CD1c-positive myeloid dendritic cell (primary cell): ENCODE results near the gene ROGDI.
A peak's percentile ranks its signal among the peaks of the same experiment; 100 is the strongest.

Experiments
- DNase-seq: peaks from one replicate; pipeline ENCODE4 v3.0.0-alpha.2; 2016; ENCODE audit errors: extremely low spot score

The ROGDI gene, protein sequence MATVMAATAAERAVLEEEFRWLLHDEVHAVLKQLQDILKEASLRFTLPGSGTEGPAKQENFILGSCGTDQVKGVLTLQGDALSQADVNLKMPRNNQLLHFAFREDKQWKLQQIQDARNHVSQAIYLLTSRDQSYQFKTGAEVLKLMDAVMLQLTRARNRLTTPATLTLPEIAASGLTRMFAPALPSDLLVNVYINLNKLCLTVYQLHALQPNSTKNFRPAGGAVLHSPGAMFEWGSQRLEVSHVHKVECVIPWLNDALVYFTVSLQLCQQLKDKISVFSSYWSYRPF

DNA sequence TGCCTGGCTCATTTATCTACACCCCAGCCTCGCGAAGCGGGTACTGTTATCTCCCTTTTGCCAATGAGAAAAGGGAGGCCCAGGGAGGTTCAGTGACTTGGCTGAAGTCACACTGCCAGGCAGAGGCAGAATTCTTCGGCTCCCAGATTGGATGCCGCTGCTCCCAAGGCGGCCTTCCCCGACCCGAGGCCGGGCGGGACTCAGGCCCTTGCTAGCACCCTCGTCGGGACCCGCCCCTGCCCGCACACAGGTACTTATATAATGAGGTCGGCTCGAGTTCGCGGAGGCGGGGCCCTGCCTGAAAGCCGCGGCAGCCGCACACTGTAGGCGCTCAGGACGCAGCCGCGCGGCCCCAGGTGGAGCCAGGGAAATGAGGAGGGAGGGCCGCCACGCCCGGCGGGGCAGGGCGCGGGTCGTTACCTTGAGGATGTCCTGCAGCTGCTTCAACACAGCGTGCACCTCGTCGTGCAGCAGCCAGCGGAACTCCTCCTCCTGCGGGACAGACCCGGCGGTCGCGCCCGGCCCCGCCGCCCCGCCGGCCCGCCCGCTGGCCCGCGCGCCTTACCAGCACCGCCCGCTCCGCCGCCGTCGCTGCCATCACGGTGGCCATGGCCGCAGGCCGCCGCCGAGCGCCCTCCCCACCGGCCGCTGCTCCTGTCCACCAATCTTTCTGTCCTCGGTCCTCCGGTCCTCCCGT is at the start of gene ROGDI:
Gene ROGDI, minus strand, starts transcription at position 672 of the 697 bp plus-strand sequence. Its CDS starts 62 bp downstream, at position 610.
- DNase-seq = peak; percentile 69

DNA sequence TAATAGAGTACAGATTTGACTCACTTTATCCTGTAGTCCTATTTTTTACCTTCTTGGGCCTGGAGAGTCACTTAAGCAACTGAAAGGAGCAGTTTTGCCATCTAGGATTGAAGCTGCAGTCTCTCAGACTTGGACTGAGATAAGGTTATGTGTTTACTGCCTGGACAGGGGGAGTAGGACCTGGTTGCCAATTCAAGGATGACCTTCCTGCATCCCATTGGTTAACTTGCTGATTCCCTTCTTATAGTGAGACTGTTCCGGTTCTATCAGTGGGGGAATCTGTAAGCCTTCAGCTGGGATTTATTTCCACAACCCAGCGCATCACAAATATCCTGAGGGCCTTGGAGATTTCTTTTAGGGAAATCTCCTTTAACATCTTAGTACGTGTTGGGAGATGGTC is 47.8 kb upstream of the ROGDI start:
- DNase-seq = no peak

DNA sequence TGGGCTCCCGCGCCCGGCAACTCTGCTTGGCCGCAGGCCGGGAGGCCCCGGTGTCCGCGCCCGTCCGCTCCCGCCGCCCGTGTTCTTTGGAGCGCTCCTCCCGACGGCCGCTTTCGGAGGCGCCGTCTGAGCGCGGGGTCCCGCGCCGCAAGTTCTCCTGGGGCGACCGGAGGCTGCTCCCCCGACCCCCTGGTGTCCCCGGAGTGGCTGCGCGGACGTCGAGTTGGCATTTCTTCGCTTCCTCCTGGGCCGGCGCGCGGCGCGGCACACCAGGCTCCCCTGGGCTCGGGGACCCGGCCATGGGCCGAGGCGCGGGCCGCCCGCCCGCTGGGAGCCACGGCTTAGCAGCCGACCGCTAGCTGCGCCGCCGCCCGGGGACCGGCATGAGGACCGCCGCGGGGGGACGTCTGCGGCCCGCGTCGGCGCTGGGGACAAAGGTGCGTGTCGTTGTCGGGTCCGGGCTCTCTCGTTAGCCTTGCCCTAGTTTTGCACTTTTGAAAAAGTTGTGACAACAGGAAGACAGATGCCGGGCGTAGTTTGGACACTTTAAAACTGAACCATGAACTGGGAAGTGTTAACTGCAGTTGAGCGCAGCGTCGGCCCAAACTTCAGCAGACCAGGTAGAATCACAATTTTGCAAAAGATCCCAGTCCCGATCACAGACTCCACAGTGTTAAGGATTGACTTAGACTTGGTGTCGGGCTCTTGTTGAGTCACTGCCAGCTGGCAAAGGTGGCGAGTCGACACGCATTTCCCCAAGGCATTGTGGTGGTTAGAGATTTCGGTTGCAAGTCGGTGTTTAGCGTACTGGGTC is 45.5 kb upstream of the ROGDI start:
- peak; percentile 48 for DNase-seq

DNA sequence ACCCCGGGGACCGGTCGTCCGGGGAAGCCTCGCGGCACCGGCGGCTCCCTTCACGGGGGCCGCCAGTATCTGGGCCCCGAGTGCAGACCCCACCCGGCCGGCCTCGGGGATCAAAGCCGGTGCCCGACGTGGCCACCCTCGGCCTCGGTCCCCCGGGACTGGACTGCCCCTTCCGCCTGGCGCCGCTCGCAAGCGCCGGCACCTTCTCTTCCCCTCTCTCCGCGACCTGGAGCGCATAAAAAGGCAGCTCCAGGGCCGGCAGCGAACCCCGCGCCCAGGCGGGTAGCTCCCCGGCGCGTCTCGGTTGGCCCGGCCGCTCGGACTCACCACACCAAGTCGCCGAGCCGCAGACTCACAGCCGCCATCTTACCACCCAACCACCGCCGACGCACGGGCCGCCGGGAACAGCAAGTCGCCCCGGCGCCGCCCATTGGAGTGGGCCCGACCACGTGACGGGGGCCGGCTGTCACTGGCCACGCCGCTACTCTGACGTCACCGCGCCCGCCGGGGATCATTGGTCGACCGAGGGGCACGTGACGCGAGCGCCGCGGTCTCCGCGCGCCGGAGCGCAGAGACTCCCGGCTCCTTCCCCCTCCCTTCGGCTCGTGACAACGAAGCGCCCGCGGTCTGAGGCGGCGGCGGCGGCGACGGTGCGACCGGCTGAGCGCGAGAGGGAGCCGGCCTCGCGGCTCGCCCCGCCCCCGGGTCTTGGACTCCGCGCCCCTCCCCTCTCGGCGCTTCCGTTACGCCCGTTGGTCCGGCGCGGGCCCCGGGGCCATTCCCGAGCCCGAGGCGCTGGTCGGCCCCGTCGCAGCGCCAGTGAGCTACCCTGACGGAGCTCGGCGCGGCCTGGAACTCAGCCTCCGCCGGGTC is 44.7 kb upstream of the ROGDI start, which contains the start of the genes GLYR1 and UBN1:
Gene GLYR1, minus strand, starts transcription at position 388 of the 873 bp plus-strand sequence. Its CDS starts 23 bp downstream, at position 365.
Gene UBN1, plus strand, starts transcription at position 581 of the 873 bp plus-strand sequence. CDS start 5,437 bp downstream, outside the sequence.
- peak; percentile 100 for DNase-seq

DNA sequence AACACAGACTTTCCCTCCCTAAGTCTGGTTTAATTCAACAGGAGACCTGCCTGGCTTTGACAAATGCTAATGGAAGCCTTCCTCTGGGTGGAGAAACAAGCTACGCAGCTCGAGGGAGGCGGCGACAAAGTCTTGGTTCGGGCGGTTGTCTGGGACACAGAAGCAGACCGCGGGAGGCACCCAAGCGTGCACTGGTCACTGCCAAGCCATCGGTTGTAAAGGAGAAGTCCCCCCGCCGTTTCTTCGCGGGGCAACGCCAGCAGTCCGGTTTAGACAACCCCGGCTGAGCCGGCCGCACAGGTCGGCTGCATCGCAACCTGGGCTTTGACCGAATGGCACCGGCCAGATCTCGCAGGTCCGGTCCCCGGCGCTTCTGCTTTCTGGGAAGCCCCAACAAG is 44.1 kb upstream of the ROGDI start:
- DNase-seq = peak; percentile 75

DNA sequence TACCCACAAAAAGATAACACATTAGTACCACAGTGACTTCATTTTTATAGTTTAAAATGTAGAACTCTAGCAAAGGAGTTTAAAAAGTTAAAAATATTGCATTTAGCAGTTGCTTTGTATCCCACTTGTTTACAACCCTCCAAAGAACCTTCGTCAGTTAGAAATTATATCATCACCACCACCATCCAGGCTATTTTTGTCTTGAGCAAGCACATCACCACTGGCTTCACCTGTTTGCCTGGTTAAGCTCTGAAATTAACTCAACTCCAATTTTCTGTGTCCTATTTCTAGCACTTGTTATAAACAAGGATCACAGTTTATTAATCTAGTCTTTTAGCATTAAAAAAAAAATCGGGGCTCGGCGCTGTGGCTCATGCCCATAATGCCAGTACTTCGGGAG is 38.6 kb upstream of the ROGDI start:
- no peak for DNase-seq

DNA sequence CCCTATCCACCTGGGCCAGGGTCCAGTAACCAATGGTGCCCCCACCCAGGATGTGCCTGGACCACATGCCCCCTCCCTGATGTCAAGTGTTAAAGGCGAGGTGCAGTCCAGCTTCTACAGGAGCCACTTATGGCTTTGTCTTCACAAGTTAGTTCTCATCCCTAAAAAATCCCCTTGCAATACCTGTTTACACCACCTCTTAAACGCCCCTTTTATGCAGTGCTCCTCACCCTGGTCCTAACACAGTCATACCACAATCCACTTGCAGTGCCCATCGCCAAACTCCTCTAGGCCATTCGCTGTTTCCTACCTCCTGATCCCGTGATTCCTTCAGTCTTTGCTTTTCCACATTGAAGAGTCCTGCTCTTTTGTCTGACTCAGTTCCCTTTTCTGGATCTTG is 37.5 kb upstream of the ROGDI start:
- DNase-seq = no peak

DNA sequence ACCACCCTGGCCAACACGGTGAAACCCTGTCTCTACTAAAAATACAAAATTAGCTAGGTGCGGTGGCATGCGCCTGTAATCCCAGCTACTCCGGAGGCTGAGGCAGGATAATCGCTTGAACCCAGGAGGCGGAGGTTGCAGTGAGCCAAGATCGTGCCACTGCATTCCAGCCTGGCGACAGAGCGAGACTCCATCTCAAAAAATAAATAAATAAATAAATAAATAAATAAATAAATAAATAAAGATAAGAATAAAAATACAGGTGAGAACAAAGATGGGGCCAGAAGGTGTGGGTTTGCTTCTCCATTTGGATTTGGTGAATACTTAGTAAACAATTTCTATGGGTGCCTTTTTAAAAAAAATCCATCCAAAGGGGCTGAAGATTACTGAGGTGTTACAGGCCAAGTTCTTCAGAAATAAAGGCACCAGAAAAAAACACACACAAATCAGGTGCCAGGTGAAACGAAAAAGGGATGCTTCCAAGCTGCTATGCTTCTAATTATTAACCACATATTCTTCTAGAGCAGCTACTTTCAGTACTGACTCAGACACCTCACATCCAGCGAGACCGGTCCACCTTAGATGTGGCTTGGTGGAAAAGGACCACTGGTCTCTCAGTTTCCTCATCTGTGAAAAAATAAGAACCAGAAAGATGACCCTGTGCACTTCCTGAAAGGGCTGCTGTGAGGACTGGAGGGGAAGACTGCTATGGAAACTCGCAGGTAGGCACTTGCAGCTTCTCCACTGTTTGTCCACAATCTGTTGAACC is 35.5 kb upstream of the ROGDI start:
- DNase-seq = no peak

DNA sequence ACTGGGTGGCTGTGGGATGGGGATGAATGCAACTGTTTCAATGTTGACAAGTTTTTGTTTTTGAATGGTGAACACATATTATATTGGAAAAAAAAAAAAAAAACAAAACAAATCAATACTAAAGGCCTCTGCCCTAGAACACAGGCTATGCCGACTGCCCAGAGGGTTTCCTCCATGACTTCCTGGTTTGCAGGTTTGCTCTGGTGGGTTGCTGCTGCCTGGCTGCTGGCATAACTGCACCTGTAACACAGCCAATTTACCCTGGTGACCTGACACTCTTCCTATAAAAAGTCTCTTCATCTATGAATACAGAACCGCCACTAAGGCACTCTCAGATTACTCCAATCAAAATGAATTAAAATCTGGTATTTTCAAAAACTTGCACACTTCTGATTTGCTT is 34.3 kb upstream of the ROGDI start:
- DNase-seq = no peak

DNA sequence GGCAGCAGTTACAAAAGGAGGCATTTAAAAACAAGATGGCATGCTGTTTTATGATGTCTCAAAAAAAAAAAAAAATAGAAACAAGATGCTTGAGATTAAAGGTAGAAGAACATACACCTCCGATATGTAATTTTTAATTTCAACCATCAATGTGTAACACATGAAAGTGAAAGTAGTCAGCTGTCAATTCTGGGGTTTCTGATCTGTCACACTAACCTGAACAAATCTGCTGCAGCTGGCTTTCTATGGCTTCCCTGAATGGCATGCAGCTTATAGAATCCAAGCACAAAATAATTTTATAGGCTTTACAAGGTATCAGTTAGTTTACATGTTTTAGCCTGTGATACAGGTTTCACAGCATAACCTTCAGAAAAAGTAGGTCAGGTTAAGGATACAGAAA is 31.2 kb upstream of the ROGDI start:
- DNase-seq = no peak

DNA sequence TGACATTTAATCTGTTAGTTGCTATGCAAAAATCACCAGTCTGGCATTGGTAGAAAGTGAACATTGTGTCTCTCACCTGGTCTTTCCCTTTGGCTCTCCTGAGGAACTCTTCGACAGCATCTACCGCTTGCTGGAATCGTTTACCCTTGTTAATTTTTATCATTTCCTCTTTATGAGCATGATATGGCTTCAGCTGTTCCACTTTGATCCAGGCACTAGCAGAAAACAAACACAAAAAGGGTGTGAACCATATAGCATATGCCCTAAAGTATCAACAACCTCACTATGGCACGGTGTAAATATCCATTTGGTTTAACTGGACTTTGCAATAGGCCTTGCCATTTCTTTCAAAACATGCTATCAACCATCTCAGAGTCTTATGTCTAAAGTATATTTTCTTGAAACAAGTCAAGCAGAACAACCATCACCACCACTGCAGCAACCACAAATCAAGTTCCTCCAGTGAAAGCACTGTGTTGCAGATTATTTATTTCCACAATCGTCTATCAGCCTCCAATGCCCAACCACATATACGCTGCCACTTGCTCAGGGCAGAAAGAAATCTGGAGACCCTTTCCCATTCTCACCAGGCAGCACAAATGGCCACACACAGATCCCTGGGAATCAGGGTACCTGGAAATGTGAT is 30.4 kb upstream of the ROGDI start:
- no peak for DNase-seq

DNA sequence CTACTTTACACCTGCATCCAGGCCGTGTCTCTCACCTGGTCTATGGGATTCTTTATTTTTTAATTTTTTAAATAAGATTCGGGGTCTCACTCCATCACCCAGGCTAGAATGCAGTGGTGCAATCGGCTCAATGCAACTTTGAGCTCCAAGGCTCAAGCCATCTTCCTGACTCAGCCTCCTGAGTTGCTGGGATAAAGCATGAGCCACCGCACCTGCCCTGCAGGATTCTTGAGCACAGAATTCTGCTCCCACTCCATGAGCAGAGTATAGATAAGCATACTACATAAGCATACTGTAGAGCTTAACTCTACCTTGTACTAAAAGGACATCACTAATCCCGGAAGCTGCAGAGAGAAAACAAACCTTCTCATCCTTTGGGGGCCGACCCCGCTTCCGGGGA is 29.2 kb upstream of the ROGDI start:
- no peak for DNase-seq

DNA sequence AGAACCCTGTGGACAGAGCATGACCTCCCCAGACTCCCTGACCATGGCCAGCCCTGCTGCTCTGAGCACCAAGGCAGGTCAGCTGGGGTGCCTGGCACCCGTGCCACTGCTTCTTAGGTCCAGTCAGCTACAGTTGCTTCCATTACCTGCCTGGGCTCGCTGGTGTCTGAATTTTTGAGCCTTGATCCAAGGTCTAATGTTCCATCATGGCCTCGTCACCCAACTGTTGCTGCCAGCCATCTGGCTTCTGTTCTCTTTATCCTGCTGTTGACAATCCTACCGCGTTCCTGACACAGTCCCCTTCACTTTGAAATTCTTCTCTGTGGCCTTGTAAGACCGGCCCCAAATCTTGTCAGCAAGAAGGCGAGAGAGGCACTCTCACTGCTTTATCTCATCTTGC is 28.0 kb upstream of the ROGDI start:
- DNase-seq = no peak

DNA sequence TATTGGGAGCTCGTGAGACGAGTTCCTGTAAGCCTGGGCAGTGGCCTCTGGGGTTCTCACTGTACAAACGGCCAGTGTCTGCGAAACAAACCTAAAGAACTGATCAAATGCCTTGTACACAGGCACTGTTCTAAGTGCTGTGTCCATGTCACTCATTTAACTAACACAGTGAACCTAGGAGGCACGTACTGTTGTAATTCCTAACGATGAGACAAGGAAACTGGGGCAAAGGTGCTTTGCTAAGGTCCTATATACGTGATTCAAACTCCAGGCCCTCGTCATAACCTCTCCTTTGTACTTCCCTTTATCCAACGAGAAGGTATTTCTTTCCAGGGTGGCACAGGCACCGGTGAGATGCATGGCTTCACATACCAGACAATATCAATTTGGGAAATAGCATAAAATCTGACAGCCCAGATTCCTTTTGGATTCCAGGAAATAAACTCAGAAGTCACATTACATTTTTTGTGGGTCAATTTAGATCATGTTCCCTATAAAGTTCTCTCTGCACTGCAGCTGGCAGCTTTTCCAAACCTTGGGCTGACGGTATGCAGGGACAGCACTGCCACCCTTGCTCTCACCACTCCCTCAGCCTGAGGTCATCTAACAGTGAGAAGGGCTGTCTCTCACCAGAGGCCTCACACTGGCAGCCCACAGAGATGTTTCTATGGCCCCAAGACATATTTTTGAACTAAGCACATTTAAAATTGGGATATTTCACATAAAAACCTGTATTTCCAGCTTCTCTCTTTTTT is 26.3 kb upstream of the ROGDI start:
- DNase-seq = no peak

DNA sequence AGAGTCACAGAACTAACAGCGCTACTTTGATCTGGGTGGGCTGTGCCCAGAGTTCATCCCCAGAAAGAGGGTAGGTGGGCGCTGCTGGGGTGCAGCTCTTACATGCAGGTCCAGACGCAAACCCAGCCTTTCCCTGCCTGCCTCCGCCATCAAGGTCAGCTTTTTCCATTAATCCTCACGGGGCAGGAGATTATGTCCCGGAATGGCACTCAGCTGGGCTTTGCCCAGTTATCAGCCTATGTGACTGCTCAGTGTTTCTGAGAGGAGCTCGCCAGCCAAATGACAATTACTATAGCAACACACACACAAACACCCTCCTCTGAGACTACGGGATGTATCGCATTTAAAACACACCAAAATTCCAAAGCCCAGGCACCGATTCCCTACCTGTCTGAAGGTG is 24.5 kb upstream of the ROGDI start:
- no peak for DNase-seq

DNA sequence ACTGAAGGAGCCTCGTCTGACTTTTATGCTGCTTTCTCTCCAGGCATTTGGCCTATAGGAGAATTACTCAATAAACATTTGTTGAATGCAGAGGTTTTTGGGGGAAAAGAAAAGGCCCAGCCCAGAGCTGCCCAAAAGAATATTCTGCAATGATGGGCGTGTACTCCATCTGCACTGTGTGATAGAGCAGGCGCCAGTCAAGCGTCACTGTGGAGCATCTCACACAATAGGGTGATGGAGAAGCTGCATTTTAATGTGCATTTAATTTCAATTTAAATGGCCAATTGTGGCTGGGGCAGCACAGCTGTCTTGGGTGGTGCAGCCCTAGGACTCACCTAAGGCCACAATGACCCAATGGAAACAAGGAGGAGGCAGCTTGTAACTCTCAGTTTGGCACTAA is 24.1 kb upstream of the ROGDI start:
- no peak for DNase-seq

DNA sequence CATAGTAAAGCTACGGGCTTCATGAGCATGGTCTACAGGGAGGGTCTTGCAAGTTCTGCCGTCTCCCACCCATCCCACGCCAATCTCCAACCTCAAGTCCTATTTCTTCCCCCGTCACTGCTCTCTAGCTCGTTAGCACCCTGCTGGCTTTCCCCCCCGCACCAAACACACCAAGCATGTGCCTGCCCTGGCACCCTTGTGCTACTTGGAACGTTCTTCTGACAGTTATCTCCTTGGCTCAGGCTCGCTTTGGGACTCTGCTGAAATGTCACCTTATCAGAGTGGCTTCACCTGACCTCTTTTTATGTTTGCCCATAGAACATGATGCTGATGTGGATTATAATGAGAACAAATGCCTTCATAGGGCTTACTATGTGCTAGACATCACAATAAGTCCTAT is 22.8 kb upstream of the ROGDI start:
- DNase-seq = no peak

DNA sequence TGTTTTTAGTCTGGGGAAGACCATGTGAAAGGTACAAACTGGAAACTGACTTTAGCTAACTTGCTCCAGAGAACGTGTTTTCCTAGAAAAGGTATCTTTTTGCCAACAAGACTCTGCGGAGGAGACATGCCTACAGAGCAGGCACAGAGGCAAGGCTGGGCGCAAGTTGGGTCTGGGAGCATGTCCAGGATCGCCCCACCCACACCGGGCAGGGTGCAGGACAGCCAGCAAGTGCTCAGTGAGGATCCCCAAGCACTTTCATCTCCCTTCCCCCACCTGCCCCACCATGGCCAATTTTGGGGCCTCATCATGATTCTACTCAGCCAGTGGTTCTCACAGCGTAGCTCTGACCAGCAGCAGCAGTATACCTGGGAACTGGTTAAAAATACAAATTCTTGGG is 18.2 kb upstream of the ROGDI start:
- no peak for DNase-seq

DNA sequence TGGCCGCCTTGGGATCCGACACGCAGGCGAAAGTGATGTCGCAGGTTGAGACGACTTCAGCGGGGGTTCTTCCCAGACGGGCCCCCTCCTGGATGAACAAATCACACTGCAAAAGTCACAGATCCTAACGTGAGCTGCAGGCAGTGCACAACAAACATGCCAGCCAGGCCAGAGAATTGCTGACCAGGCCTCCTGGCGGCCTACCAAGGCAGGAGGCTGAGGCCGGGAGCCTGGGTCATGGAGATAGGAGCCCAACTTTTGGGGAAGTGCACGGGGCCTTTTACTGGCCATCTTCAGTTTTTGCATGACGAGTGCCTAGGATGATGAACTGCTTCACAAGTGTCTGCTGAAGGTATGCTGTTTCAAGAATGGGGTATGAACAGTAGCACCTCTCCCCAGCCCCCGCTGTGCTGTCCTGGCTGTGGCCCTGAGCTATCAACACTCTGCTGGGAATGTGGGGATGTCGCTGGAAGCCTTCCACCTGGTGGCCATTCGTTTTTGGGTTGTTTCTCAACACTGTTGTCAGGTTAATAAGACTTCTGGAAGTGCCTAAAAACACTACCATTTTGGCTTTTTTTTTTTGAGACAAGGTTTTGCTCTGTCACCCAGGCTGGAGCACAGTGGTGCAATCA is 12.2 kb upstream of the ROGDI start:
- no peak for DNase-seq
